Measurements from ENCODE around the gene NUP205. TPM values are rescaled to one million over a fixed set of nuclear protein-coding genes. Genes with fewer than 3 reads are reported as not detected.

NUP205 gene
- total and polyA plus RNA-seq, 2 of the 13 experiments (the other 11 are each of a cell fraction or from before 2014, with no cell fraction given): 46.2 to 87.2 TPM

- Histone ChIP-seq H4K20me1 (ENCODE audit: insufficient read depth, low read length) (no peaks in the 10 kb centered on the region), H3K27ac (ENCODE audit: extremely low read length, insufficient read depth, low read length) (no peak overlapping the region), H3K9me3 (ENCODE audit: low read length) (no peaks in the 10 kb centered on the region), H3K9ac (ENCODE audit: insufficient read depth, low read depth, low read length) (no peak overlapping the region), H3K4me3 (replicated peaks in 1 of 3; ENCODE audit: insufficient read depth in 1 of 3, low read depth in 2 of 3, low read length in 3 of 3) (no peak overlapping the region), H3K79me2 (ENCODE audit: insufficient read depth, low read length) (no peaks in the 10 kb centered on the region), H3K4me2 (ENCODE audit: low read depth, low read length) (no peak overlapping the region), H3K27me3 (ENCODE audit: control insufficient read depth in 1 of 2, insufficient read depth in 2 of 2, low read length in 2 of 2) (no peaks in the 10 kb centered on the region), H3K36me3 (replicated peaks in 1 of 2; ENCODE audit: control insufficient read depth in 1 of 2, insufficient read depth in 2 of 2, low read length in 2 of 2) (no peaks in the 10 kb centered on the region), H2AFZ (ENCODE audit: low read length) (no peak overlapping the region), H3K4me1 (ENCODE audit: insufficient read depth, low read length) (peaks cover 31% of the 10 kb centered on the region)
- 45% methylated on average over 6 of the region's 6 CpGs for WGBS (ENCODE audit: low lambda C conversion rate)
- DNase-seq (ENCODE audit: low spot score) (no peak), FAIRE-seq (no peak), ATAC-seq (no peak)
- BruUV-seq (replicated peaks): no TSS peak
- TF ChIP-seq DBP (CRISPR knock-in tag; IDR thresholded peaks at IDR 0.05; ENCODE audit: not compliant biosample characterization) (no peak), BCL6 (CRISPR knock-in tag; IDR thresholded peaks at IDR 0.05) (no peak), MBD4 (IDR thresholded peaks at IDR 0.05; ENCODE audit: borderline replicate concordance, low read length) (no peak), MAZ (IDR thresholded peaks at IDR 0.05; ENCODE audit: borderline replicate concordance, low read depth, low read length) (no peak), MAZ (CRISPR knock-in tag; IDR thresholded peaks at IDR 0.05; ENCODE audit: low read depth) (no peak), ZNF441 (CRISPR knock-in tag; IDR thresholded peaks at IDR 0.05; ENCODE audit: borderline replicate concordance) (no peak), U2AF1 (optimal IDR thresholded peaks at IDR 0.05; ENCODE audit: low read depth, low read length) (no peak), MIER3 (CRISPR knock-in tag; IDR thresholded peaks at IDR 0.05; ENCODE audit: borderline replicate concordance) (no peak), KMT2B (CRISPR knock-in tag; IDR thresholded peaks at IDR 0.05) (no peak), PLRG1 (conservative IDR thresholded peaks at IDR 0.05) (no peak), CBX5 (CRISPR knock-in tag; IDR thresholded peaks at IDR 0.05; ENCODE audit: borderline replicate concordance) (no peak), UBTF (CRISPR knock-in tag; IDR thresholded peaks at IDR 0.05) (no peak), KDM6A (CRISPR knock-in tag; IDR thresholded peaks at IDR 0.05; ENCODE audit: low read depth) (no peak), PATZ1 (CRISPR knock-in tag; IDR thresholded peaks at IDR 0.05) (no peak), MXD3 (CRISPR knock-in tag; IDR thresholded peaks at IDR 0.05) (no peak), POLR2AphosphoS2 (IDR thresholded peaks at IDR 0.05; ENCODE audit: low read depth, low read length) (no peak)
- in situ Hi-C loops (cut with HindIII; ENCODE audit: extremely low pct_ligation_motif_present, low pct_unique_long_range_greater_than_20kb): no loop called here
- CTCF ChIA-PET (ENCODE audit: low intra/inter-chr PET ratio, low total read pairs): no interaction called here
- intact Hi-C loops (cut with micrococcal nuclease; ENCODE audit: unreplicated experiment): no loop called here
- POLR2A ChIA-PET: no interaction called here
Measured at GRCh38 chr7:135522509-135522908, 35.2 kb upstream of the NUP205 start.

All from HepG2 (cell line).